Thymus (tissue), 11 donors: Measurements from ENCODE around the gene SORCS3. TPM values are rescaled to one million over a fixed set of nuclear protein-coding genes. Genes with fewer than 3 reads are reported as not detected.

Source experiments
- DNase-seq, 9 donors: peaks; one replicate each; pipeline ENCODE4 v3.0.0-alpha.2; 2013; ENCODE audit warnings: low spot score in 9 of 9, low read depth in 6 of 9, missing footprints in 1 of 9
- H3K27ac ChIP-seq, 2 donors: one replicate each; pipeline ENCODE4 v1.5.1; 2013; ENCODE audit warnings: control low read depth in 1 of 2, low read depth in 1 of 2, low read length in 1 of 2, mild to moderate bottlenecking in 1 of 2, moderate library complexity in 1 of 2
- H3K27me3 ChIP-seq, 2 donors: one replicate each; pipeline ENCODE4 v1.5.1; 2013; ENCODE audit warnings: low read length in 1 of 2; ENCODE audit not compliant: control insufficient read depth in 2 of 2, insufficient read depth in 1 of 2
- H3K36me3 ChIP-seq, 2 donors: one replicate each; pipeline ENCODE4 v1.5.1; 2013; ENCODE audit warnings: low read length in 1 of 2, mild to moderate bottlenecking in 1 of 2, moderate library complexity in 1 of 2; ENCODE audit not compliant: control insufficient read depth in 2 of 2, insufficient read depth in 2 of 2
- H3K4me1 ChIP-seq, 2 donors: one replicate each; pipeline ENCODE4 v1.5.1; 2013; ENCODE audit warnings: low read length in 2 of 2; ENCODE audit not compliant: control insufficient read depth in 2 of 2, insufficient read depth in 2 of 2
- H3K4me3 ChIP-seq, 2 donors: one replicate each; pipeline ENCODE4 v1.5.1; 2013; ENCODE audit warnings: low read length in 2 of 2, control low read depth in 1 of 2, mild to moderate bottlenecking in 1 of 2
- H3K9me3 ChIP-seq, 2 donors: one replicate each; pipeline ENCODE4 v1.5.1; 2013; ENCODE audit warnings: low read length in 1 of 2, mild to moderate bottlenecking in 1 of 2; ENCODE audit not compliant: control insufficient read depth in 2 of 2, insufficient read depth in 1 of 2
- WGBS: extraction: QIAGEN DNeasy Blood & Tissue Kit; methylation state at CpG from one replicate; pipeline ENCODE4 v1.1.7; 2013; 5-methylcytosine and 5-hydroxymethylcytosine counted together
- polyA plus RNA-seq: library from polyadenylated mRNA; stranded (reverse); fragments of 200-250 nt; gene quantifications from one replicate; pipeline ENCODE4 v1.2.3, GENCODE V29; 2013
- total RNA-seq: library from RNA; stranded (reverse); fragments of 120-200 nt; gene quantifications from one replicate; pipeline ENCODE4 v1.2.4, GENCODE V29; 2013
- donor health status: healthy.

SORCS3 gene
- total and polyA plus RNA-seq, 2 donors: 0.05 TPM

DNA sequence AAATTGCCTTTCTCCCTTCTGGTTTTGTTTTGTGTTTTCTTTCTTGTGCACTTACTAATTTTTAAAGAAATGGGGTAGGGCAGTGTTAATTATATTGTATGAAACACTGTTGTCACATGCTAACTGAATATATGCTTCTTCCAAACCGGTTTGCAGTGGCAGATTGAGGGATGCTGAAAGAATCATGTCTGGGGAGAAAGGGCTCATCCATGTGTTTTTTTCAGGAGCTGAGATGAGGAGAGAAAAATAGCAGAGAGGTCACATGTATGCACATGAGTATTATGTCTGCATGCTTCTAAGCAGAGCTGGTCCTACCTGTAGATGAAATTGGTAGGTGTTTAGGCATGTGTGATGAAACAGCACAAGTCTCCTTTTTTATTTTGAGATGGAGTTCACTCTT is 17.0 kb downstream of the SORCS3 start:
- H3K4me3 ChIP-seq: no peak overlapping the region
- 94% methylated on average over 1 of the region's 1 CpG for WGBS
- DNase-seq: no peak
- H3K9me3 ChIP-seq: no peaks in the 10 kb centered on the region
- no peaks in the 10 kb centered on the region for H3K27me3 ChIP-seq
- H3K36me3 ChIP-seq: no peaks in the 10 kb centered on the region
- H3K4me1 ChIP-seq: no peaks in the 10 kb centered on the region
- no peak overlapping the region for H3K27ac ChIP-seq

DNA sequence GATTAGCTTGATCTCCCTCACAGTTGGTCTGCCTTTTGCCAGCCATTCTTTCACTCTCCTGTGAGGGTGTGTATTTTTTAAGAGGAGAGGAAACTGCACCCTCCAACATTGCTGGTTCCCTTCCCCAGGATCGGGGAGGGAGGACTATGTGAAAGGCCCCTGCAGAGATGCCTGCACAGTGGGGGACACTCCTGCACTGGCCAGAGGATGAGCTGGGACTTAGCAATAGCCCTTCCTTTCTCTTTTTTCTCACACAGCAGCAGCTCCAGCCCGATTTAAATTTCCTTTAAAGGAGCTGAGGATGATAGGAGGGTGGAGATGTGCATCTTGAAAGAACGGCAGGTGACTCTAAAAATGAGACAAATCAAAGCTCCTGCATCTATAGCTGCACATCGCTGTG is 18.7 kb downstream of the SORCS3 start:
- Histone ChIP-seq H3K27me3 (no peaks in the 10 kb centered on the region), H3K36me3 (no peaks in the 10 kb centered on the region), H3K4me1 (no peaks in the 10 kb centered on the region), H3K27ac (no peak overlapping the region), H3K9me3 (no peaks in the 10 kb centered on the region), H3K4me3 (no peak overlapping the region)
- 55% methylated on average over 4 of the region's 4 CpGs for WGBS
- DNase-seq: no peak

DNA sequence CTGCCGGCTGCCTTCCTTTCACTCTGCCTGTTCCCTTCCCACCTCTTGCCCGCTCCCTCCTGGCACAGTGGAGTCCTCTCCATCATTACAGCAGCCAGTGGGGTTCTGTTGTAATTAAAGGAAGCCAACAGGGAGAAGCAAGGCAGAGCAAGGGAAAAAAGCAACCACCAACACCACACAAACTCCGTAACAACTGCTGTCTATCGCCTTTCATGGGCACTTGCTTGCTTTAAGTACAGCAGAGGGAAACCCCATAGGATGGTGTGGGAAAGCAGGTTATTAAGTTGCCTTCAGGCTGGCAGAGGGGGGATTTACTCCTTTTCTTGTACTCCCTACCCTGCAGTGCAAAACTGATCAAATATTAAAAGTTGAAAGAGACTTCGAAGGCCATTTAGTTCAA is 22.0 kb downstream of the SORCS3 start:
- no peaks in the 10 kb centered on the region for H3K9me3 ChIP-seq
- 81% methylated on average over 5 of the region's 5 CpGs for WGBS
- no peaks in the 10 kb centered on the region for H3K27me3 ChIP-seq
- no peak for DNase-seq
- H3K4me3 ChIP-seq: no peak overlapping the region
- no peak overlapping the region for H3K27ac ChIP-seq
- no peaks in the 10 kb centered on the region for H3K4me1 ChIP-seq
- H3K36me3 ChIP-seq: no peaks in the 10 kb centered on the region

DNA sequence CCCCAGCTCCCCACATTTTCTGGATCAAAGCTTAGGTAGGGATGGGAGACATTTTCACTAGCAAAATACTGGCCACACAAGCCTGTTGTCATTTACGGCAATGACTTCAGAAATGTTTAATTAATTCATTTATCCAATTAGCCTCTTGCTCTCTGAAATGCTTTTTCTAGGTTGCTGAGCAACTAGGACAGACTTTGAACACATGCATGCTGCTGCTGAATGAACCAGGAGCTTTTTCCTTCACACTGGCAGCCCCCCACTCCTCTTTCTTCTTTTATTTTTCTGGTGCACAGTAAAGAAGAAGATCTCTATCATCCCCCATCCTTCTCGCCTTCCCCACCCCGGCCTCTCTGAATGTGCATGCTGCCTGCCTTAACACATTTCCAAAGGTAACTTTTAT is 22.5 kb downstream of the SORCS3 start:
- no peak overlapping the region for H3K27ac ChIP-seq
- no peak overlapping the region for H3K4me3 ChIP-seq
- H3K27me3 ChIP-seq: no peaks in the 10 kb centered on the region
- H3K9me3 ChIP-seq: no peaks in the 10 kb centered on the region
- no peak for DNase-seq
- H3K4me1 ChIP-seq: no peaks in the 10 kb centered on the region
- 96% methylated on average over 3 of the region's 3 CpGs for WGBS
- H3K36me3 ChIP-seq: no peaks in the 10 kb centered on the region

DNA sequence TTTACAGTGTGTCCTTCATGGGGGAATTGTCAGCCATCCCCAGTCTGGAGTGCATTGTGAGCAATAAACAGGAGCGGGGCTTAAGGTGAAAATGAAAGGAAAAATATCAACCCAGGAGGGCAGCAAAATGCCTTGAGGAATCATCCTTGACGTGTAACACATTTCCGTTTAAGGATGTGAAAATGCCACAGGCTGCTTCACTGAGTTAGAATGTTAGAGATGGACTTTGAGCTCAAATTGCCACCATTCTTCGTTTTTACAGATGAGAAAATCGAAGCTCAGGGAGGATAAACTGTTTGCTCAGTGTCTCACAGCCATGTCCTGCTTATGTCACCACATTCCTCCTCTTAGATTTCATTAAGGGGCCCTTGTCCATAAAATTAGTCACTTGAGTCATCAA is 23.1 kb downstream of the SORCS3 start:
- H3K4me1 ChIP-seq: no peaks in the 10 kb centered on the region
- no peak overlapping the region for H3K4me3 ChIP-seq
- H3K36me3 ChIP-seq: no peaks in the 10 kb centered on the region
- H3K27ac ChIP-seq: no peak overlapping the region
- 87% methylated on average over 5 of the region's 5 CpGs for WGBS
- no peaks in the 10 kb centered on the region for H3K9me3 ChIP-seq
- no peaks in the 10 kb centered on the region for H3K27me3 ChIP-seq
- DNase-seq: no peak

DNA sequence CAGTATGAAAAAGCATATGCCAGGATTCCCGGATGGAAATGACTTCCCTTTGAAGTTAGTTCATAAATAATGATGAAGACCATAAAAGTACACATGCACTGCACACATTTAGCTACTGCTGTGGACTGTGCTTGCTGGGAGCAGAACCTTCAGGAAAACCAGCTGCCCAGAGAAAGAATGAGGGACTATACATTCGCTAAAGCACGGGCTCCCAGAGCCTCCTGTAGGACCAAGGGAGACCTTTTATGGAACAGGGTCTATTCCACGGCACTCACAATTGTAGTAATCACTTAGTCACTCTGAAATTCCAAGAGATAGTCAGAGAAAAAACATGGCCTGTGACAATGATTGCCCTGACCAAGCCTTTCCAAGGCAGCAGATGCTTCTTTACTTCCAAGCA is 24.1 kb downstream of the SORCS3 start:
- Histone ChIP-seq H3K9me3 (no peaks in the 10 kb centered on the region), H3K4me3 (no peak overlapping the region), H3K4me1 (no peaks in the 10 kb centered on the region), H3K36me3 (no peaks in the 10 kb centered on the region), H3K27ac (no peak overlapping the region), H3K27me3 (no peaks in the 10 kb centered on the region)
- DNase-seq: no peak
- 94% methylated on average over 4 of the region's 4 CpGs for WGBS

DNA sequence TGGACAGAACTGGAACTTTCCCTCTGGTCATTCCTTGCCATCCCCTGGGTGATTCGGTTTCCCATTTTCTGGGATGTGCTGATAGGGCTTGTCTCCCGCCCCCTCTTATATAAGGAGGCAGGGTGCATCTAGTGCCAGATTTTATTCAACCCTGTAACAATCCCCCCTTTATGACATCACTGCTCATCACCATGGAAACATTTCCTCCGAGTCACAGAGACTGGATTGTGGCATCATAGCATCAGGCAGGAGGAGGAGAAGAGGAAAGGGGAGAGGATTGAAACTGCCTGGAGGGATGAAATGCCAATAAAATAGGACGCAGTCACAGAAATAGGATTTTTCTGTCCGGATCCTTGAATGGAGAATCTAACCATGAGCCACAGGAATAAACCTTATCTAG is 25.0 kb downstream of the SORCS3 start:
- no peak overlapping the region for H3K4me3 ChIP-seq

DNA sequence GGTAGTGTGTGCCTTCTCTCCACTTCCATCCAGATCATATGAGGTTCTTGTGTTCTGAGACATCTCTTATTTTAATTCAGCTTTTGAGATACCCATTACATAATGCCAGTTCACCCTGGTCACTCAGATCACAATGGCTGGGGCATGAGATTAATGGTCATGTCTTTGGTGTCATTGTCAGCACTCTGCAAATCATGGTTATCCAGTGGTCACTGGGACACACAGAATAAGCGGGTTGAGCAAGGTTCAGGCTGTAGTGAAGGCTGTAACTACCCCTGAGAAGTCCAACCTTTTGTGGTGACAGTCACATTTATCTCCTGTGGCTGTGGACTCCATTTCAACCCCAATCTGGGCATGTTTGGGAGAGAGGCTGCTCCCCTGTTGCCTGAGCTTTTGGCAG is 35.8 kb downstream of the SORCS3 start:
- 89% methylated on average over 1 of the region's 1 CpG for WGBS
- no peak for DNase-seq
- H3K9me3 ChIP-seq: no peaks in the 10 kb centered on the region

More for the DNA sequence above, 25.0 kb downstream of the SORCS3 start:
- no peak for DNase-seq
- Histone ChIP-seq H3K36me3 (no peaks in the 10 kb centered on the region), H3K27me3 (no peaks in the 10 kb centered on the region), H3K27ac (no peak overlapping the region), H3K9me3 (no peaks in the 10 kb centered on the region), H3K4me1 (no peaks in the 10 kb centered on the region)
- 88% methylated on average over 5 of the region's 5 CpGs for WGBS

DNA sequence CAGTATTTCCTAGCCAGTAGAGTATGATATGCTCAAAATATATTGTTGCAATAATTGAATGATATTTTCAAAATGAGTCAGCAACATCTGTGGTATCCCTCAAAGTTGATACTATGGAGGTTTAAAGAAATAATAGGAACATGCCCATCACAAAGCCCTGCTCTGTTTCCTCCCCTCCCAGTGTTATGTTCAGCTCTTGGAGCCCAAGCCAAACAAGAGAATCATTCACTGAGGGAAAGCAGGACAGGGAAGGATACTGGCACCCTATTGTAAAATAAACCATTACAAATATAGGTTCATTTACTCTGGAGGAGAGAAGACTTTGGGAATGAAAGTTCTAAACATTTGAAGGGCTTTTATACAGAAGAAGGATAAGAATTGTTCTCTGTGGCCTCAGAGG is 37.6 kb downstream of the SORCS3 start:
- H3K9me3 ChIP-seq: no peaks in the 10 kb centered on the region
- H3K4me1 ChIP-seq: no peaks in the 10 kb centered on the region
- H3K4me3 ChIP-seq: no peak overlapping the region
- no peak overlapping the region for H3K27ac ChIP-seq
- peaks cover 2 to 12% of the 10 kb centered on the region in 2 donors for H3K27me3 ChIP-seq
- DNase-seq: no peak
- no peaks in the 10 kb centered on the region for H3K36me3 ChIP-seq

More for the DNA sequence above, 35.8 kb downstream of the SORCS3 start:
- Histone ChIP-seq H3K4me1 (no peaks in the 10 kb centered on the region), H3K36me3 (no peaks in the 10 kb centered on the region), H3K27me3 (peaks cover 2 to 12% of the 10 kb centered on the region in 2 donors), H3K27ac (no peak overlapping the region), H3K4me3 (no peak overlapping the region)
